HepG2 (cell line): ENCODE results near the gene BRAT1. TPM values are rescaled to one million over a fixed set of nuclear protein-coding genes. Genes with fewer than 3 reads are reported as not detected.

Experiments
- ATAC-seq: fragments of 200-7000 bp; cut with Tn5 transposase; 3 replicates; pipeline ENCODE4 v1.9.1; 2020; ENCODE audit warnings: mild to moderate bottlenecking, moderate library complexity
- BruUV-seq: library from RNA; stranded (reverse); fragments of 400-500 nt; replicated peaks from 2 replicates; lab custom pipeline; 2021; lab: Mats Ljungman, UMichigan
- CTCF ChIA-PET: fragments of 300-600 bp; formaldehyde crosslinking; extraction: SDS; loops from one replicate; lab custom pipeline; 2021; ENCODE audit warnings: low total read pairs, inconsistent platforms, low intra/inter-chr PET ratio; lab: Yijun Ruan, JAX
- POLR2A ChIA-PET: fragments of 350-600 bp; sonication (Branson Sonifier 250); formaldehyde crosslinking; loops from one replicate; lab custom pipeline; 2020; ENCODE audit warnings: antibody characterized with exemption, inconsistent platforms; lab: Yijun Ruan, JAX
- DNase-seq: peaks from one replicate; pipeline ENCODE4 v3.0.0-alpha.2; 2015; ENCODE audit warnings: low spot score
- FAIRE-seq: peaks from 3 replicates; lab custom pipeline; 2011; peaks lifted over from hg19 to GRCh38; lab: Jason Lieb, UNC
- H2AFZ ChIP-seq: one replicate; pipeline ENCODE4 v1.6.1; 2011; ENCODE audit warnings: low read length, inconsistent platforms
- H3K27ac ChIP-seq: fragments of 300-600 bp; 3 replicates; pipeline ENCODE4 v1.8.0; 2011; ENCODE audit warnings: mixed run types, mild to moderate bottlenecking, mixed read lengths, low read length, inconsistent platforms; ENCODE audit not compliant: insufficient read depth; ENCODE audit errors: extremely low read length
- H3K27me3 ChIP-seq, 2 experiments: fragments of 200-600 bp in 1 of 2; 2 replicates in 1 of 2; 3 replicates in 1 of 2; pipeline versions ENCODE4 v1.6.0 to v1.8.0; 2011; ENCODE audit warnings: low read length in 2 of 2, mild to moderate bottlenecking in 2 of 2, moderate library complexity in 2 of 2, inconsistent platforms in 1 of 2; ENCODE audit not compliant: insufficient read depth in 2 of 2, control insufficient read depth in 1 of 2
- H3K36me3 ChIP-seq, 2 experiments: fragments of 200-600 bp in 1 of 2; replicated peaks in 1 of 2; 2 replicates in 1 of 2; 3 replicates in 1 of 2; pipeline versions ENCODE4 v1.5.1 to v1.8.0; 2011; ENCODE audit warnings: low read length in 2 of 2, inconsistent platforms in 1 of 2; ENCODE audit not compliant: insufficient read depth in 2 of 2, control insufficient read depth in 1 of 2
- H3K4me1 ChIP-seq: 2 replicates; pipeline ENCODE4 v1.5.1; 2012; ENCODE audit warnings: low read length, inconsistent platforms; ENCODE audit not compliant: insufficient read depth
- H3K4me2 ChIP-seq: 2 replicates; pipeline ENCODE4 v1.6.0; 2011; ENCODE audit warnings: low read depth, low read length, inconsistent platforms
- H3K4me3 ChIP-seq, 3 experiments: fragments of 200-600 bp in 1 of 3; sonication (generic), shearing (Covaris generic) in 1 of 3; replicated peaks in 1 of 3; 2 replicates each; pipeline ENCODE4 v1.5.1; 2011 to 2016; ENCODE audit warnings: low read length in 3 of 3, inconsistent platforms in 2 of 3, low read depth in 2 of 3, mild to moderate bottlenecking in 2 of 3, control low read depth in 1 of 3, mixed read lengths in 1 of 3; ENCODE audit not compliant: insufficient read depth in 1 of 3
- H3K79me2 ChIP-seq: one replicate; pipeline ENCODE4 v1.6.1; 2011; ENCODE audit warnings: low read length, inconsistent platforms; ENCODE audit not compliant: insufficient read depth
- H3K9ac ChIP-seq: 2 replicates; pipeline ENCODE4 v1.6.0; 2011; ENCODE audit warnings: mild to moderate bottlenecking, low read depth, low read length, inconsistent platforms; ENCODE audit not compliant: insufficient read depth
- H3K9me3 ChIP-seq: 2 replicates; pipeline ENCODE4 v1.5.1; 2012; ENCODE audit warnings: mild to moderate bottlenecking, low read length
- H4K20me1 ChIP-seq: 2 replicates; pipeline ENCODE4 v1.6.0; 2011; ENCODE audit warnings: inconsistent platforms, mild to moderate bottlenecking, low read length, moderate library complexity; ENCODE audit not compliant: insufficient read depth
- ATF6 ChIP-seq: sonication (generic); formaldehyde crosslinking; conservative IDR thresholded peaks from 2 replicates; pipeline ENCODE4 v1.4.0; 2020; ENCODE audit warnings: missing genetic modification reagents
- ATM ChIP-seq: fragments of 450-650 bp; IDR thresholded peaks from 2 replicates; pipeline ENCODE4 v1.7.1; 2017; ENCODE audit warnings: mild to moderate bottlenecking, borderline replicate concordance
- BRD4 ChIP-seq: sonication (generic); formaldehyde crosslinking; IDR thresholded peaks from 2 replicates; pipeline ENCODE4 v1.4.0; 2020; ENCODE audit warnings: missing genetic modification reagents
- CEBPB ChIP-seq: IDR thresholded peaks from 2 replicates; pipeline ENCODE4 v1.6.1; 2011; ENCODE audit warnings: low read depth, low read length, improper control_type of control experiment, borderline replicate concordance
- HES4 ChIP-seq: sonication (generic); formaldehyde crosslinking; IDR thresholded peaks from 2 replicates; pipeline ENCODE4 v1.9.0; 2021; ENCODE audit warnings: mild to moderate bottlenecking, missing genetic modification reagents, borderline replicate concordance
- MTF1 ChIP-seq: sonication (generic); formaldehyde crosslinking; IDR thresholded peaks from 2 replicates; pipeline ENCODE4 v1.5.0; 2020; ENCODE audit warnings: missing genetic modification reagents
- WIZ ChIP-seq: sonication (generic); formaldehyde crosslinking; IDR thresholded peaks from 2 replicates; pipeline ENCODE4 v1.5.1; 2020; ENCODE audit warnings: mild to moderate bottlenecking, missing genetic modification reagents
- XRCC5 ChIP-seq: fragments of 200-400 bp; formaldehyde crosslinking; optimal IDR thresholded peaks from 2 replicates; pipeline ENCODE3; 2017; ENCODE audit warnings: mild to moderate bottlenecking, low read length
- ZBTB44 ChIP-seq: sonication (generic); formaldehyde crosslinking; IDR thresholded peaks from 2 replicates; pipeline ENCODE4 v1.4.0; 2020; ENCODE audit warnings: missing genetic modification reagents
- ZNF331 ChIP-seq: sonication (generic); formaldehyde crosslinking; IDR thresholded peaks from 2 replicates; pipeline ENCODE4 v1.4.0; 2020; ENCODE audit warnings: missing genetic modification reagents
- ZNF512B ChIP-seq: sonication (generic); formaldehyde crosslinking; IDR thresholded peaks from 2 replicates; pipeline ENCODE4 v1.5.1; 2020; ENCODE audit warnings: missing genetic modification reagents, mild to moderate bottlenecking, borderline replicate concordance
- ZNF782 ChIP-seq: sonication (generic); formaldehyde crosslinking; IDR thresholded peaks from 2 replicates; pipeline ENCODE4 v1.4.0; 2020; ENCODE audit warnings: missing genetic modification reagents, mild to moderate bottlenecking, borderline replicate concordance
- ZSCAN5A ChIP-seq: sonication (generic); formaldehyde crosslinking; IDR thresholded peaks from 2 replicates; pipeline ENCODE4 v1.8.0; 2022; ENCODE audit warnings: mild to moderate bottlenecking, missing genetic modification reagents, borderline replicate concordance
- WGBS: methylation state at CpG from one replicate; pipeline ENCODE4 v1.1.6; 2017; ENCODE audit warnings: low lambda C conversion rate; 5-methylcytosine and 5-hydroxymethylcytosine counted together
- in situ Hi-C: cut with HindIII; loops from 2 replicates; pipeline ENCODE4 v1.10.0; 2017; ENCODE audit warnings: low pct_unique_long_range_greater_than_20kb; ENCODE audit not compliant: extremely low pct_ligation_motif_present
- intact Hi-C: fragments of 100-400 bp; cut with micrococcal nuclease; formaldehyde crosslinking; loops from one replicate; pipeline ENCODE4 v1.10.0; 2022; ENCODE audit not compliant: unreplicated experiment
- polyA plus RNA-seq, 8 experiments: library from polyadenylated mRNA; depleted of rRNA in 3 of 8; stranded (reverse) in 7 of 8; unstranded in 1 of 8; fragments of >200 nt; fragmentation: Illumina TruSeq in 4 of 8; extraction: Trizol in 4 of 8; gene quantifications; 2 replicates each; pipeline versions ENCODE4 v1.2.1 to v1.2.3, GENCODE V29; 2011 to 2016; ENCODE audit warnings: low read depth in 4 of 8, missing spikeins in 1 of 8, mixed read lengths in 1 of 8; ENCODE audit not compliant: insufficient read depth in 1 of 8
- total RNA-seq, 5 experiments: library from RNA; depleted of rRNA; stranded (reverse); fragments of >200 nt; fragmentation: Illumina TruSeq; extraction: Trizol; gene quantifications; 2 replicates each; pipeline ENCODE4 v1.2.3, GENCODE V29; 2016; ENCODE audit warnings: low read depth in 1 of 5

Gene BRAT1
- total and polyA plus RNA-seq, 2 of the 13 experiments (the other 11 are each of a cell fraction or from before 2014, with no cell fraction given): 10.2 to 20.3 TPM

GRCh38 chr7:2585446-2585845 is 30.1 kb upstream of the BRAT1 start:
- ATAC-seq (no peak), DNase-seq (no peak), FAIRE-seq (no peak)
- no TSS peak for BruUV-seq
- ChIA-PET POLR2A (no interaction called here), CTCF (no interaction called here)
- 96% methylated on average over 17 of the region's 19 CpGs for WGBS
- in situ Hi-C loops: no loop called here
- intact Hi-C loops: no loop called here
- Histone ChIP-seq H4K20me1 (no peaks in the 10 kb centered on the region), H3K4me2 (no peak overlapping the region), H3K9me3 (no peaks in the 10 kb centered on the region), H3K36me3 (no peaks in the 10 kb centered on the region), H3K79me2 (no peaks in the 10 kb centered on the region), H2AFZ (no peak overlapping the region), H3K4me3 (no peak overlapping the region), H3K27ac (no peak overlapping the region), H3K4me1 (no peaks in the 10 kb centered on the region), H3K27me3 (no peaks in the 10 kb centered on the region), H3K9ac (no peak overlapping the region)
- TF ChIP-seq ZBTB44 (CRISPR knock-in tag) (no peak), ATF6 (CRISPR knock-in tag) (no peak), ZNF331 (CRISPR knock-in tag) (no peak), ZSCAN5A (CRISPR knock-in tag) (no peak), ATM (no peak), HES4 (CRISPR knock-in tag) (no peak), BRD4 (CRISPR knock-in tag) (no peak), ZNF782 (CRISPR knock-in tag) (no peak), ZNF512B (CRISPR knock-in tag) (no peak), CEBPB (no peak), WIZ (CRISPR knock-in tag) (no peak), MTF1 (CRISPR knock-in tag) (no peak), XRCC5 (no peak)
